ENCODE measurements around the gene PTPRM. TPM values are rescaled to one million over a fixed set of nuclear protein-coding genes. Genes with fewer than 3 reads are reported as not detected.

The PTPRM gene
- total and polyA plus RNA-seq, 2 of the 8 experiments (the other 6 are each of a cell fraction or from before 2014, with no cell fraction given), result 4.1 to 7.0 TPM

GRCh38 chr18:8020132-8020846, 453.2 kb downstream of the PTPRM start (continued):
- TF ChIP-seq ATF2 (IDR thresholded peaks at IDR 0.05; ENCODE audit: low read length) (no peak), JUND (IDR thresholded peaks at IDR 0.05; ENCODE audit: low read length) (no peak), CHD7 (IDR thresholded peaks at IDR 0.05; ENCODE audit: insufficient replicate concordance, low read length) (no peak), MAX (IDR thresholded peaks at IDR 0.05) (no peak), ZNF274 (IDR thresholded peaks at IDR 0.05; ENCODE audit: borderline replicate concordance, extremely low read depth, low read length) (no peak)
